H1 (cell line): Measurements from ENCODE around the gene CLEC16A. TPM values are rescaled to one million over a fixed set of nuclear protein-coding genes. Genes with fewer than 3 reads are reported as not detected.

Source experiments
- ASH2L ChIP-seq: fragments of 200-600, 300-600 bp; sonication (generic); IDR thresholded peaks from one replicate; pipeline ENCODE4 v1.7.1; 2017; ENCODE audit warnings: low read length
- ATF2 ChIP-seq: IDR thresholded peaks from 2 replicates; pipeline ENCODE4 v1.6.1; 2012; ENCODE audit warnings: low read length, inconsistent platforms
- CBX5 ChIP-seq: fragments of 300-800, 300-1000 bp; sonication (generic); IDR thresholded peaks from 2 replicates; pipeline ENCODE4 v1.7.1; 2016; ENCODE audit warnings: antibody characterized with exemption, low read length, low read depth
- CEBPB ChIP-seq: IDR thresholded peaks from 2 replicates; pipeline ENCODE4 v1.6.1; 2012; ENCODE audit warnings: low read depth, low read length
- HDAC2 ChIP-seq, 2 experiments: fragments of 300-600 bp in 1 of 2; sonication (generic) in 1 of 2; IDR thresholded peaks; 2 replicates each; pipeline ENCODE4 v1.6.1; 2011 to 2012; ENCODE audit warnings: low read depth in 2 of 2, low read length in 2 of 2, mild to moderate bottlenecking in 2 of 2, moderate library complexity in 2 of 2, borderline replicate concordance in 1 of 2, inconsistent platforms in 1 of 2
- PHF8 ChIP-seq: fragments of 200-600 bp; sonication (generic); conservative IDR thresholded peaks from 2 replicates; pipeline ENCODE4 v1.7.1; 2012; ENCODE audit warnings: low read depth, mild to moderate bottlenecking, inconsistent platforms, low read length, moderate library complexity
- SIN3A ChIP-seq, 2 experiments: IDR thresholded peaks in 1 of 2; conservative IDR thresholded peaks in 1 of 2; 2 replicates each; pipeline ENCODE4 v1.6.1; 2011 to 2012; ENCODE audit warnings: low read length in 2 of 2, improper control_type of control experiment in 1 of 2, low read depth in 1 of 2, mild to moderate bottlenecking in 1 of 2
- SP4 ChIP-seq: IDR thresholded peaks from 2 replicates; pipeline ENCODE4 v1.6.1; 2012; ENCODE audit warnings: low read length, inconsistent platforms
- SUZ12 ChIP-seq: fragments of 200-600 bp; sonication (generic); IDR thresholded peaks from 2 replicates; pipeline ENCODE4 v1.6.1; 2012; ENCODE audit warnings: mild to moderate bottlenecking, inconsistent platforms, low read length, moderate library complexity, mixed read lengths
- TBP ChIP-seq: IDR thresholded peaks from 2 replicates; pipeline ENCODE4 v1.6.1; 2011; ENCODE audit warnings: low read depth, low read length, improper control_type of control experiment
- polyA plus RNA-seq, 7 experiments: library from polyadenylated mRNA; depleted of rRNA in 3 of 7; stranded (reverse) in 5 of 7; unstranded in 2 of 7; fragments of >200 nt in 5 of 7; fragments of 200-250 nt in 2 of 7; gene quantifications; 1 replicate in 5 of 7; 2 replicates in 1 of 7; 4 replicates in 1 of 7; pipeline versions ENCODE4 v1.2.1 to v1.2.3, GENCODE V29; 2011 to 2013; ENCODE audit warnings: missing spikeins in 2 of 7, mixed read lengths in 2 of 7
- total RNA-seq: library from RNA; stranded (reverse); fragmentation: NEBNext Ultra II Directional; extraction: Animal tissue kit (Norgen Biotek cat#: 25700); gene quantifications from 2 replicates; pipeline ENCODE4 v1.2.1, GENCODE V29; 2021

Gene CLEC16A
- total and polyA plus RNA-seq, 2 of the 8 experiments (the other 6 are each of a cell fraction or from before 2014, with no cell fraction given), result 7.6 to 19.3 TPM

- TF ChIP-seq ASH2L, result no peak
- TF ChIP-seq CEBPB, result no peak
- no peak for TF ChIP-seq SP4
- TF ChIP-seq SUZ12, result no peak
- TF ChIP-seq CBX5, result no peak
- TF ChIP-seq ATF2, result no peak
- no peak for TF ChIP-seq TBP
- TF ChIP-seq PHF8, result no peak
- no peak for TF ChIP-seq SIN3A (conservative IDR thresholded peaks at IDR 0.05 in 1 of 2, IDR thresholded peaks at IDR 0.05 in 1 of 2; ENCODE audit: low read depth in 1 of 2, low read length in 2 of 2)
- TF ChIP-seq HDAC2 (IDR thresholded peaks at IDR 0.05; ENCODE audit: borderline replicate concordance in 1 of 2, low read depth in 2 of 2, low read length in 2 of 2), result no peak
Measured at GRCh38 chr16:11032922-11033291, 88.5 kb downstream of the CLEC16A start (continued).
